ENCODE data around the gene MAP1S.

GRCh38 chr19:17751103-17751911 lies 32.0 kb downstream of the MAP1S start, which contains the start of gene FCHO1:
- TF ChIP-seq CTCF (IDR thresholded peaks at IDR 0.05; ENCODE audit: low read depth, low read length, poor library complexity, severe bottlenecking), result no peak
- no peak for TF ChIP-seq EZH2phosphoT487 (IDR thresholded peaks at IDR 0.05; ENCODE audit: borderline replicate concordance, low read length)

All from DOHH2 (cell line).